Measurements from ENCODE around the gene NSUN7. TPM values are rescaled to one million over a fixed set of nuclear protein-coding genes. Genes with fewer than 3 reads are reported as not detected.

The NSUN7 gene
- total RNA-seq, 1 experiment from 2014 or later, result 19.6 TPM

- TF ChIP-seq CTCF (IDR thresholded peaks at IDR 0.05; ENCODE audit: insufficient read depth in 1 of 2, low read depth in 1 of 2, low read length in 1 of 2, severe bottlenecking in 1 of 2, unreplicated experiment in 1 of 2), result no peak
- H3K36me3 Mint-ChIP-seq (ENCODE audit: insufficient read depth, unreplicated experiment), result peaks cover 35% of the 10 kb centered on the region
- no peak overlapping the region for H3K27ac Mint-ChIP-seq (ENCODE audit: unreplicated experiment)
- BruUV-seq (replicated peaks), result no TSS peak
- H3K4me3 Mint-ChIP-seq (ENCODE audit: unreplicated experiment), result no peak overlapping the region
- H3K9me3 Mint-ChIP-seq (ENCODE audit: unreplicated experiment), result no peaks in the 10 kb centered on the region
- CTCF ChIA-PET, result no interaction called here
- H3K4me1 ChIP-seq, result no peaks in the 10 kb centered on the region
- H3K9me3 ChIP-seq, result no peaks in the 10 kb centered on the region
- no peak overlapping the region for H3K4me3 ChIP-seq (ENCODE audit: low read depth, low read length)
- no peaks in the 10 kb centered on the region for H3K27me3 ChIP-seq (replicated peaks; ENCODE audit: control insufficient read depth, insufficient read depth, low read length)
- H3K36me3 ChIP-seq (ENCODE audit: control insufficient read depth, insufficient read depth, low read length), result peaks cover 2% of the 10 kb centered on the region; the same call in 1 of the 2 replicates
- POLR2A ChIA-PET, result no interaction called here
- peaks cover 6% of the 10 kb centered on the region for H3K4me1 Mint-ChIP-seq (ENCODE audit: low read depth, unreplicated experiment)
- no peak for DNase-seq
- intact Hi-C loops (cut with micrococcal nuclease; ENCODE audit: unreplicated experiment), result no loop called here
- H3K27me3 Mint-ChIP-seq (ENCODE audit: insufficient read depth, unreplicated experiment), result no peaks in the 10 kb centered on the region
These were observed 78.0 kb downstream of the NSUN7 start for GRCh38 chr4:40827758-40828157.

GRCh38 chr4:40828661-40829060 lies 78.9 kb downstream of the NSUN7 start:
- TF ChIP-seq CTCF (IDR thresholded peaks at IDR 0.05; ENCODE audit: insufficient read depth in 1 of 2, low read depth in 1 of 2, low read length in 1 of 2, severe bottlenecking in 1 of 2, unreplicated experiment in 1 of 2), result no peak
- CTCF ChIA-PET, result no interaction called here
- POLR2A ChIA-PET, result no interaction called here
- DNase-seq, result no peak
- Histone ChIP-seq H3K27me3 (replicated peaks; ENCODE audit: control insufficient read depth, insufficient read depth, low read length) (no peaks in the 10 kb centered on the region), H3K36me3 (ENCODE audit: control insufficient read depth, insufficient read depth, low read length) (peaks cover 2% of the 10 kb centered on the region; the same call in 1 of the 2 replicates), H3K9me3 (no peaks in the 10 kb centered on the region), H3K4me3 (ENCODE audit: low read depth, low read length) (no peak overlapping the region), H3K4me1 (no peaks in the 10 kb centered on the region)
- no TSS peak for BruUV-seq (replicated peaks)
- peaks cover 6% of the 10 kb centered on the region for H3K4me1 Mint-ChIP-seq (ENCODE audit: low read depth, unreplicated experiment)
- intact Hi-C loops (cut with micrococcal nuclease; ENCODE audit: unreplicated experiment), result no loop called here
- no peaks in the 10 kb centered on the region for H3K27me3 Mint-ChIP-seq (ENCODE audit: insufficient read depth, unreplicated experiment)
- no peak overlapping the region for H3K27ac Mint-ChIP-seq (ENCODE audit: unreplicated experiment)
- peaks cover 31% of the 10 kb centered on the region for H3K36me3 Mint-ChIP-seq (ENCODE audit: insufficient read depth, unreplicated experiment)
- H3K9me3 Mint-ChIP-seq (ENCODE audit: unreplicated experiment), result no peaks in the 10 kb centered on the region
- H3K4me3 Mint-ChIP-seq (ENCODE audit: unreplicated experiment), result no peak overlapping the region

DNA sequence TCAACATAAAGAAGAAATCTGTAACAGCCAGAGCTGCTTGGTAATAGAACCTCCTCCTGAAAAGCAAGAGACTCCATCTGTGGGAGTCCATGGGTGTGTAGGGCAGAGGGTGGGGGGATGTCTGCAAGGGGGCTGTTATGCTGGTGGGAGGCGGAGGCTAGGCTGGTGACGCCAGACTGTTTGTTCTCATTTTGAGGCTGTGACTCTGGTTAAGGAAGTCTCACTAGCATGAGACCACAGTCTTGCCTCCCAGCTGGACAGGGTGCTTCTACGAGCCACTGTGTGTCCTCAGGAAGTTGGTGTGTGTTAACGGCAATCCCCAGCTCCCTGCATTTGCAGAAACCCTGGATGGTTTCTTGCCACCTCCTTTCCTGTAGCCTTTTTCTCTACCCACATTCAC lies 79.8 kb downstream of the NSUN7 start:
- Mint-ChIP-seq H3K36me3 (ENCODE audit: insufficient read depth, unreplicated experiment) (peaks cover 40% of the 10 kb centered on the region), H3K4me1 (ENCODE audit: low read depth, unreplicated experiment) (peaks cover 6% of the 10 kb centered on the region), H3K9me3 (ENCODE audit: unreplicated experiment) (no peaks in the 10 kb centered on the region), H3K27me3 (ENCODE audit: insufficient read depth, unreplicated experiment) (no peaks in the 10 kb centered on the region), H3K4me3 (ENCODE audit: unreplicated experiment) (no peak overlapping the region), H3K27ac (ENCODE audit: unreplicated experiment) (no peak overlapping the region)
- peaks cover 2% of the 10 kb centered on the region; the same call in 1 of the 2 replicates for H3K36me3 ChIP-seq (ENCODE audit: control insufficient read depth, insufficient read depth, low read length)
- no peaks in the 10 kb centered on the region for H3K9me3 ChIP-seq
- H3K27me3 ChIP-seq (replicated peaks; ENCODE audit: control insufficient read depth, insufficient read depth, low read length), result no peaks in the 10 kb centered on the region
- ChIA-PET POLR2A (no interaction called here), CTCF (no interaction called here)
- no peak overlapping the region for H3K4me3 ChIP-seq (ENCODE audit: low read depth, low read length)
- BruUV-seq (replicated peaks), result no TSS peak
- H3K4me1 ChIP-seq, result no peaks in the 10 kb centered on the region
- intact Hi-C loops (cut with micrococcal nuclease; ENCODE audit: unreplicated experiment), result no loop called here
- no peak for DNase-seq
- TF ChIP-seq CTCF (IDR thresholded peaks at IDR 0.05; ENCODE audit: insufficient read depth in 1 of 2, low read depth in 1 of 2, low read length in 1 of 2, severe bottlenecking in 1 of 2, unreplicated experiment in 1 of 2), result no peak

All from Caco-2 (cell line).